GM18505 (cell line): ENCODE results near the gene FN3K.

Experiments used
- ATAC-seq: cut with Tn5 transposase; IDR thresholded peaks from one replicate; pipeline ENCODE4 v1.9.1; 2021; ENCODE audit not compliant: unreplicated experiment
- POLR2A ChIP-seq: IDR thresholded peaks from 4 replicates; pipeline ENCODE4 v1.6.1; 2011; ENCODE audit warnings: borderline replicate concordance; ENCODE audit not compliant: insufficient read depth, insufficient read length; ENCODE audit errors: extremely low read depth

FN3K gene

DNA sequence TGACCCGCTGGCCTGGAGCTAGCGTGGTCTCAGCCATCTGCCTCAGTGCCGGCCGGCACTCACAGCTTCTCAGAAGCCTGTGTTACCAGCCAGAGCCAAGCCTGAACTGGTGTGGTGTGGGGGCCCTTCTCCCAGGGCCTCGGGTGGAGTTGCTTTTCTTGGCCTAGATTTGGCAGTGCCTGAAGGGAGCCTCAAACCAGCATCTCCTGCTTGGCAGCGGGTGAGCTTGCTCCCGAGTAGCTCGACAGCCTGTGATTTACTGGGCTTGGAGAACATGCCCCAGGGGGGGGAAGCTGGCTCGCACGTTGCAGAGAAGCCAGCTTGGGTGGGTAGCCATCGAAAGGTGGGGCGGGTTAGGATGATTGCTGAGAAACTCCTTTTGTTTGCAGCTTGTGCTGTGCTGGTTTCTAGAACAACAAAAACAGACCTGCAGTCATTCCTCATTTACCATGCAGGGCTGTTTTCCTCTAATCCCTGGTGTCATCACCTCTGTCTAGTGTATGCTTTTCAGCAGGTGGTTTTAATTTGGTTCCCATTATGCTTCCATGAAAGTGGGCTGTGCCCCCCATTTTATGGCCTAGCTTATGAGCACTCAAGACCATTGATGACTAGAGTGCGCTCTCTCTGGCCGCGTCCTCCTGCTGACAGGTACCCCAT is 58.7 kb downstream of the FN3K start:
- ATAC-seq = no peak
- no peak for TF ChIP-seq POLR2A

DNA sequence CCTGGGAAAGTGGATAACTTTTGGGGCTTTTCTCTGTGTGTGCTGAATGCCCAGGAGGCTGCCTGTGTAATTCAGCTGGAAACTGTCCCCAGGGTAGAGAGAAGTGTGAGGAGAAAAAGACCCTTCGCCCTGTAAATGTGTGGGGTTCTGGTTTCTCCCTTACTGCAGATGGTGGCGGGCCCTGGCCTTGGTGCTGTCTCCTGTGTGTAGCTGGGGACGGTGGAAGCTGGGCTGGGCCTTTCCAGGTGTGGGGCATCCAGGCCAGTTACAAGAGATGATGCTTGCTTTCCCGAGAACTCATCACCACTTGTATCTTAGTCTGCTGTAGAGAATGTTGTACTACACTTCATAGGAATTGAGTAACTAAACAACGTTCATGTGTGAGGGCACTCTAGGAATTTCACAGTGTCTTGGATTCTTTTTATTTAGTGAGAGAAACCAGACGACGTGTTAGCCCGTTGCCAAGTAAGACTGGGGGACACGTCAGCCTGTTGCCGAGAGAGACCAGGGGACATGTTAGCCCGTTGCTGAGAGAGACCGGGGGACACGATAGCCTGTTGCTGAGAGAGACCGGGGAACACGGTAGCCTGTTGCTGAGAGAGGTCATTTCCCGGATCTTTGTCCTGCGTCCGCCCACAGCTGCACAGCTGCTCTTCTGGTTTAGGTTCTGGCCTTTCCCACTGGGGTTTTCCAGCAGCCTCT is 59.5 kb downstream of the FN3K start:
- TF ChIP-seq POLR2A = no peak
- ATAC-seq = no peak

DNA sequence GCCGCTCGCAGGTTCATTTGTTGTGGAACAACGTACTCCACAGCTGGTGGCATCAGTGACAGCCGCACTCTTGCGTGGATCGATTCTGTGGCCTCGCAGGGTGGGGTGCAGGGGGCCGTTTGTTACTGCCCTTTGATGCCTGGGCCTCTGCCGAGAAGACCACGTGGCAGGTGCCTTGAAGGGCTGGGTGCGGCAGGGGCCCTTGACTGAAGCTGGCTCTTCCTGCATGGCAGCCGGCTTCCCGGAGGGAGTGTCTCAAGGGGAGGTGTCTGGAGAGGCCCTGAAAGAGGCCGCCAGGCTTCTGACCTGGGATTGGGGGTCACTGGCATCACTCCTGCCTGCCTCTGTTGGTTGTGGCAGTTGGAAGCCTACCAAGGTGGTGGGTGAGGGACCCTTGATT is 60.2 kb downstream of the FN3K start:
- no peak for TF ChIP-seq POLR2A
- no peak for ATAC-seq

DNA sequence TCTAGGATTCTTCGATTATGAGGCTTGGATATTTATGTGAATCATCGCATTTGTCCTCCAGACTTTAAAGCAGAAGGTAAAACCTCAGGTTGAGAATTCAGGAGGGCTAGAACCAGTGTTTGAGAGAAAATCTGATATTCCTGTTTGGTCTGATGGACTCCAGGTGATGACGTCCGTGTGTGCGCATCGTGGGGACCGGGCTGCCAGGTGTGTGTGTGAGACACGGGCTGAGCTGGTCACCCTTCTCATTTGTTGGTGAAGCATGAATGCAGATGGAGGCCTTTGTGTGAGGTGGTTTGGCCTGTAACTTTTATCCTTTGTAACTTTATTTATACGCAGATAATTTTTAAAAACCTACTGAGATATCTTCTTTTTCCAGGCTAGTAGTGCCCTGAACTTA is 61.6 kb downstream of the FN3K start:
- ATAC-seq = no peak
- no peak for TF ChIP-seq POLR2A

GRCh38 chr17:82798752-82799151 is 63.3 kb downstream of the FN3K start:
- no peak for TF ChIP-seq POLR2A
- no peak for ATAC-seq

GRCh38 chr17:82799591-82799990 is 64.2 kb downstream of the FN3K start:
- no peak for ATAC-seq
- no peak for TF ChIP-seq POLR2A
